HG02885 (cell line): ENCODE data around the gene RAVER2.
"Not testable (repeated sequence)": the region's sequence is repeated elsewhere in the genome, so short reads cannot be mapped to it uniquely, and the experiment has no call there.

Source experiments
- ATAC-seq: cut with Tn5 transposase; IDR thresholded peaks from one replicate; pipeline ENCODE4 v1.9.1; 2021; ENCODE audit warnings: mild to moderate bottlenecking; ENCODE audit not compliant: unreplicated experiment, poor library complexity

RAVER2 gene, protein sequence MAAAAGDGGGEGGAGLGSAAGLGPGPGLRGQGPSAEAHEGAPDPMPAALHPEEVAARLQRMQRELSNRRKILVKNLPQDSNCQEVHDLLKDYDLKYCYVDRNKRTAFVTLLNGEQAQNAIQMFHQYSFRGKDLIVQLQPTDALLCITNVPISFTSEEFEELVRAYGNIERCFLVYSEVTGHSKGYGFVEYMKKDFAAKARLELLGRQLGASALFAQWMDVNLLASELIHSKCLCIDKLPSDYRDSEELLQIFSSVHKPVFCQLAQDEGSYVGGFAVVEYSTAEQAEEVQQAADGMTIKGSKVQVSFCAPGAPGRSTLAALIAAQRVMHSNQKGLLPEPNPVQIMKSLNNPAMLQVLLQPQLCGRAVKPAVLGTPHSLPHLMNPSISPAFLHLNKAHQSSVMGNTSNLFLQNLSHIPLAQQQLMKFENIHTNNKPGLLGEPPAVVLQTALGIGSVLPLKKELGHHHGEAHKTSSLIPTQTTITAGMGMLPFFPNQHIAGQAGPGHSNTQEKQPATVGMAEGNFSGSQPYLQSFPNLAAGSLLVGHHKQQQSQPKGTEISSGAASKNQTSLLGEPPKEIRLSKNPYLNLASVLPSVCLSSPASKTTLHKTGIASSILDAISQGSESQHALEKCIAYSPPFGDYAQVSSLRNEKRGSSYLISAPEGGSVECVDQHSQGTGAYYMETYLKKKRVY

GRCh38 chr1:64744492-64745180, at the start of gene RAVER2:
TSS of gene RAVER2 (plus strand) at chr1:64745075. CDS start at chr1:64745173, 98 bp downstream.
- peak; percentile 72 for ATAC-seq

GRCh38 chr1:64696879-64697278, 48.0 kb upstream of the RAVER2 start:
- ATAC-seq = no peak

- ATAC-seq = no peak
Measured at GRCh38 chr1:64699327-64699726, 45.5 kb upstream of the RAVER2 start.

DNA sequence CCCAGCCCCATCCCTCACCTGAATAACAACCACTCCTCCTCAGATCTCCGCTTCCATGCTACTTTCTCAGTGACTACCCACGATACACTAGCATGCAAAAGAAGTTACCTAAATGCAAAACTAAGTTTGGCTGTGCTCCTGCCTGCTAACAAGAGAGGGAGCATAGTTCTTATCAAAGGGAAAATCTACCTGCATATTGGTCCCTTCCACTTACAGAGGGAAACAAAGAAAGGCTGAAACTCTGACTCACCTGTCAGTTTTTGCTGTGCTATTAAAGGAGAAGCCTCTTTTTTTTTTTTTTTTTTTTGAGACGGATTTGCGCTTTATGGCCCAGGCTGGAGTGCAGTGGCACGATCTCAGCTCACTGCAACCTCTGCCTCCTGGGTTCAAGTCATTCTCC, 43.8 kb upstream of the RAVER2 start:
- no peak for ATAC-seq

- no peak for ATAC-seq
Measured at GRCh38 chr1:64701886-64702285, 43.0 kb upstream of the RAVER2 start.

- ATAC-seq = not testable (repeated sequence)
Measured at GRCh38 chr1:64702670-64703069, 42.2 kb upstream of the RAVER2 start.

- no peak for ATAC-seq
Measured at GRCh38 chr1:64703600-64703999, 41.3 kb upstream of the RAVER2 start.

GRCh38 chr1:64705591-64705990, 39.3 kb upstream of the RAVER2 start:
- no peak for ATAC-seq

DNA sequence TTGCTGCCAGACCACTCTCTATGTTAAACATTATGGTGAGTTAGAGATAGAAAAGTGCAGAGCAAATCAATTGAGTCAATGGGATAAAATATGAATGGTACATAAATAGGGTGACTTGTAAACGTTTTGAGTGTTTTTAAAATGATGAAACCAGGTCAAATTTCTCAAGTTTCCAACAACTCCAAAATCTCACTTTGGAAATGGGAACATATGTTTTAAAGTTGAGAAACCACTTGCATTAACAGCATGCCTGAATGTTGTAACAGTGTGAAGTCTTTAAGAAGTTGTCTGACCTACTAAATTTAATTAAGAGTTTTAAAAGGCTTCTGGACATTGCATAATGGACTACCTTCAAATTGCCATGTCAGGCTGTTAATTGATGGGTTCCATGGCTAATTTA, 33.6 kb upstream of the RAVER2 start:
- ATAC-seq = no peak

- no peak for ATAC-seq
Measured at GRCh38 chr1:64712049-64712448, 32.8 kb upstream of the RAVER2 start.

DNA sequence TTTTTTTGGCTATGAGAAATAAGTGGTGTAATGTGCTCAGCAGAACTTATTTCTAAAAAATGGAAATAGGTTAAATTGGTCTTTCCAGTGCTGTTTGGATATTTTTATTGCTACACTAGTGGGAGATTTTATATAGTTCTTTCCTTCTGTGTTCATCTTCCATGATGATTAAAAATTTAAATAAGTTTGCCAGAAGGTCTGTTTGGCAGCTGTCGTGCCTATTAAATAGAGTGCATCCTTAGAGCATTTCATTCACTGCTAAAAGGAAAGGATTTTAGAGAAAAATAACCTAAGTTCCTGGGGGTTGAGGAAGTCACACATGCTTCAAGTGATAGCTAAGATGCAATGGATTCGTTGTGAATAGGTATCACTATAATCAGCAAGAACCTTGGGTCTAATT, 29.7 kb upstream of the RAVER2 start:
- no peak for ATAC-seq

DNA sequence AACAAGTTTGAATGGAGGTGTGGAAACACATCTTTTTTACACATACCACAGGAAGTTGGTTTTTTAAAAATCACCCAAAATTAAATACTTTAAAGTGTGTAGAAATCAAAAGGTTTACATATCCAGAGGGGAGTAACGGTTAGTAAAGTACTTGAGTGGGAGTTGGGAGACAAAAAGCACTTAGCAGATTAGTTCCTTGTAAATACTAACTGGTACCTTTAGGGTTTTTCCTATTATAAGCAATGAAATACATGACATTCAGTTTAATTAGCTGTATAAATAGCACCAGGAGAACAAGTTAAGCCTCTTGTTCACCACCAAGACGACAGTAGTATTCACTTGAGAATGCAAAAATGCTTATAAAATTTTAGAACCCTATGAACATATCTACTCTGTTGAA, 23.7 kb upstream of the RAVER2 start:
- no peak for ATAC-seq

- no peak for ATAC-seq
Measured at GRCh38 chr1:64721576-64722145, 23.2 kb upstream of the RAVER2 start.

- ATAC-seq = no peak
Measured at GRCh38 chr1:64727861-64728260, 17.0 kb upstream of the RAVER2 start.

GRCh38 chr1:64733581-64734286, 11.1 kb upstream of the RAVER2 start:
- ATAC-seq = no peak

DNA sequence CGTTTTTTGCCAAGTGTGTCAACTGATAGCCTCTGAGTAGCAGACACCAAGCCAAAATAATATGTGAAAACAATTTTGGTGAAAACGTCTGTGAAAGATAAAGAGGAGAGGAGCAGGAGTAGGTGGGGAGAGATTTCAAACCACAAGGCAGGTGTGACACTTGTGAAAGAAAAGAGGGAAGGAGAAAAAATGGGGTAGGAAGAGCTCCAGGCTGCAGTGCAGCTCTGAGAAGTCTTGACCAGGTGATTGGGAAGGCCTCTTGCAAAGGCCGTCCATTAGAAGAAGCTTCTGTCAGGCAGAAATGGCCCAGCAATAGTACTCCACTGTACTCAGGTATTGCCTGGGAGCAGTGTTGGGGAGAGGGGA, 10.6 kb upstream of the RAVER2 start:
- no peak for ATAC-seq

- ATAC-seq = not testable (repeated sequence)
Measured at GRCh38 chr1:64740687-64741086, 4.2 kb upstream of the RAVER2 start.

- ATAC-seq = no peak
Measured at GRCh38 chr1:64743954-64744491, 852 bp upstream of the RAVER2 start.

DNA sequence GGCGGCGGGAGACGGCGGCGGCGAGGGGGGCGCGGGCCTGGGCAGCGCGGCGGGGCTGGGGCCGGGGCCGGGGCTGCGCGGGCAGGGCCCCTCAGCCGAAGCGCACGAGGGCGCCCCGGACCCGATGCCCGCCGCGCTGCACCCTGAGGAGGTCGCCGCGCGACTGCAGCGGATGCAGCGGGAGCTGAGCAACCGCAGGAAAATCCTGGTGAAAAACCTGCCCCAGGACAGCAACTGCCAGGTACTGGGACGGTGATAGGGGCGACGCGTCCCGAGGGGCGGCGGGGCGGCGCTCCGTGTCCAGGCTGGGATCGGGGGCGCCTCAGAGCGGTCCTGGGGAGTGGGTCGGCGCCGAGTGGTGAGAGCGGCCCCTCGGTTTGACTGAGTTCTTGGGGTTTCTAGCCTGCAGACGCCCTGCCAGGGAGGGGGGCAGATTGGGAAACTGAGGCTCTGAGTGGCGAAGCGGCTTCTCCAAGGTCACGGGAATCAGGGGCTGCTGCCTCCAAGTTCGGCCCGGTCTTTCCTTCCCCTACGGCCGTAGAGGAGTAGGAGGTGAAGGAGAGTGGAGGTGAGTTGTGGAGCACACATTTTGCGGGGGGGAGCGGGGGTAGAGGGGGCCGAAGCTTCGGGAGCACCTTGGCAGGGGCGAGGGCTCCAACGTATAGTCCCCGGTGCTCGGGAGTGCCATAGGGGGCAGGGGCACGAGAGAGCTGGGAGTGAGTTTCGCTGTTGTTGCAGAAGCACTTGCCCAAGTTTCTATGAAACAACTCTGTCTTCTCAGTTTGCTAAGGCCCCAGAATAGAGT, 508 bp downstream of the RAVER2 start:
- peak; percentile 24 for ATAC-seq
